K562 (cell line): ENCODE data around the gene COX4I2. TPM values are rescaled to one million over a fixed set of nuclear protein-coding genes. Genes with fewer than 3 reads are reported as not detected.
A peak's percentile ranks its signal among the peaks of the same experiment; 100 is the strongest.

Source experiments
- BRF1 ChIP-seq: IDR thresholded peaks from 3 replicates; pipeline ENCODE4 v1.6.1; 2011; ENCODE audit warnings: borderline replicate concordance, mild to moderate bottlenecking; ENCODE audit not compliant: insufficient read length; ENCODE audit errors: extremely low read depth
- CEBPG ChIP-seq, 3 experiments: fragments of 200-800 bp in 1 of 3; sonication (Bioruptor generic) in 1 of 3; sonication (generic) in 1 of 3; formaldehyde crosslinking in 1 of 3; IDR thresholded peaks in 2 of 3; conservative IDR thresholded peaks in 1 of 3; 2 replicates each; pipeline versions ENCODE4 v1.6.1 to v1.8.0; 2016 to 2022; ENCODE audit warnings: missing compliant biosample characterization in 2 of 3, missing genetic modification characterization in 2 of 3, mild to moderate bottlenecking in 1 of 3, missing genetic modification reagents in 1 of 3
- CHD1 ChIP-seq: fragments of 200-600 bp; sonication (generic); IDR thresholded peaks from one replicate; pipeline ENCODE4 v1.6.1; 2012; ENCODE audit warnings: mild to moderate bottlenecking, moderate library complexity, low read length, inconsistent platforms
- CREB1 ChIP-seq, 2 experiments: sonication (generic) in 1 of 2; formaldehyde crosslinking in 1 of 2; IDR thresholded peaks; 2 replicates each; pipeline versions ENCODE4 v1.6.1 to v1.8.0; 2012 to 2022; ENCODE audit warnings: inconsistent platforms in 1 of 2, mild to moderate bottlenecking in 1 of 2, missing genetic modification reagents in 1 of 2, moderate library complexity in 1 of 2
- EGR1 ChIP-seq: fragments of 450-650 bp; conservative IDR thresholded peaks from 2 replicates; pipeline ENCODE4 v1.6.1; 2017; ENCODE audit warnings: mild to moderate bottlenecking
- GTF2A2 ChIP-seq: IDR thresholded peaks from 2 replicates; pipeline ENCODE4 v1.6.1; 2016; ENCODE audit warnings: mild to moderate bottlenecking, missing genetic modification characterization, missing compliant biosample characterization
- HMBOX1 ChIP-seq: sonication (generic); IDR thresholded peaks from 2 replicates; pipeline ENCODE4 v1.6.1; 2016
- KLF6 ChIP-seq: fragments of 250-450 bp; sonication (Bioruptor Pico); IDR thresholded peaks from 2 replicates; pipeline ENCODE4 v1.4.0; 2020; ENCODE audit warnings: mild to moderate bottlenecking, moderate library complexity, borderline replicate concordance
- NCOR1 ChIP-seq: fragments of 450-650 bp; IDR thresholded peaks from 2 replicates; pipeline ENCODE4 v1.6.1; 2016; ENCODE audit warnings: mild to moderate bottlenecking, moderate library complexity
- SRSF7 ChIP-seq: fragments of 200-400 bp; formaldehyde crosslinking; optimal IDR thresholded peaks from 2 replicates; pipeline ENCODE3; 2017; ENCODE audit warnings: mild to moderate bottlenecking, low read depth, low read length
- XRCC4 ChIP-seq: IDR thresholded peaks from one replicate; pipeline ENCODE4 v1.6.1; 2011; ENCODE audit not compliant: insufficient read depth, insufficient read length; ENCODE audit errors: extremely low read depth
- ZC3H4 ChIP-seq: sonication (generic); formaldehyde crosslinking; IDR thresholded peaks from 2 replicates; pipeline ENCODE4 v1.9.0; 2021; ENCODE audit warnings: missing genetic modification reagents, borderline replicate concordance
- ZFPM2 ChIP-seq: fragments of 250-450 bp; sonication (Bioruptor Pico); IDR thresholded peaks from 2 replicates; pipeline ENCODE4 v1.5.1; 2022; ENCODE audit warnings: mild to moderate bottlenecking
- ZFX ChIP-seq: sonication (generic); formaldehyde crosslinking; IDR thresholded peaks from 2 replicates; pipeline ENCODE4 v1.8.0; 2022; ENCODE audit warnings: mild to moderate bottlenecking, missing genetic modification reagents, moderate library complexity
- ZKSCAN8 ChIP-seq: fragments of 200-800 bp; sonication (Bioruptor generic); IDR thresholded peaks from 2 replicates; pipeline ENCODE4 v1.6.1; 2016; ENCODE audit warnings: missing genetic modification characterization, missing compliant biosample characterization
- ZNF780A ChIP-seq: fragments of 250-450 bp; sonication (Bioruptor Pico); IDR thresholded peaks from 2 replicates; pipeline ENCODE4 v1.5.0; 2021; ENCODE audit warnings: mild to moderate bottlenecking
- polyA plus RNA-seq, 8 experiments: library from polyadenylated mRNA; depleted of rRNA in 4 of 8; stranded (reverse) in 5 of 8; unstranded in 3 of 8; fragments of >200 nt; fragmentation: Nextera tagmentation in 2 of 8; fragmentation: Illumina TruSeq in 1 of 8; extraction: Ambion mirVana in 2 of 8; extraction: Trizol in 1 of 8; gene quantifications; 2 replicates each; pipeline versions ENCODE4 v1.2.1 to v1.2.3, GENCODE V29; 2011 to 2014; ENCODE audit warnings: inconsistent platforms in 1 of 8, missing spikeins in 1 of 8
- total RNA-seq, 7 experiments: library from RNA; depleted of rRNA in 6 of 7; stranded (reverse); fragments of >200 nt in 6 of 7; fragmentation: Illumina TruSeq in 2 of 7; extraction: Trizol in 2 of 7; gene quantifications; 2 replicates each; pipeline versions ENCODE4 v1.2.1 to v1.2.3, GENCODE V29; 2011 to 2021; ENCODE audit warnings: low replicate concordance in 1 of 7
- TF ChIP-seq, protein P1 (sequence below): fragments of 250-450 bp; sonication (Bioruptor Pico); IDR thresholded peaks from 2 replicates; pipeline ENCODE4 v1.8.0; 2021; ENCODE audit warnings: mild to moderate bottlenecking, moderate library complexity
- TF ChIP-seq, protein P2 (sequence below), 2 experiments: fragments of 450-650 bp; IDR thresholded peaks; 2 replicates each; pipeline ENCODE4 v1.6.1; 2016
- TF ChIP-seq, protein P3 (sequence below): fragments of 250-450 bp; sonication (Bioruptor Pico); IDR thresholded peaks from 2 replicates; pipeline ENCODE4 v1.5.0; 2022; ENCODE audit warnings: mild to moderate bottlenecking

The COX4I2 gene
- total and polyA plus RNA-seq, 9 of the 15 experiments (the other 6 are each of a cell fraction or from before 2014, with no cell fraction given), result not detected

DNA sequence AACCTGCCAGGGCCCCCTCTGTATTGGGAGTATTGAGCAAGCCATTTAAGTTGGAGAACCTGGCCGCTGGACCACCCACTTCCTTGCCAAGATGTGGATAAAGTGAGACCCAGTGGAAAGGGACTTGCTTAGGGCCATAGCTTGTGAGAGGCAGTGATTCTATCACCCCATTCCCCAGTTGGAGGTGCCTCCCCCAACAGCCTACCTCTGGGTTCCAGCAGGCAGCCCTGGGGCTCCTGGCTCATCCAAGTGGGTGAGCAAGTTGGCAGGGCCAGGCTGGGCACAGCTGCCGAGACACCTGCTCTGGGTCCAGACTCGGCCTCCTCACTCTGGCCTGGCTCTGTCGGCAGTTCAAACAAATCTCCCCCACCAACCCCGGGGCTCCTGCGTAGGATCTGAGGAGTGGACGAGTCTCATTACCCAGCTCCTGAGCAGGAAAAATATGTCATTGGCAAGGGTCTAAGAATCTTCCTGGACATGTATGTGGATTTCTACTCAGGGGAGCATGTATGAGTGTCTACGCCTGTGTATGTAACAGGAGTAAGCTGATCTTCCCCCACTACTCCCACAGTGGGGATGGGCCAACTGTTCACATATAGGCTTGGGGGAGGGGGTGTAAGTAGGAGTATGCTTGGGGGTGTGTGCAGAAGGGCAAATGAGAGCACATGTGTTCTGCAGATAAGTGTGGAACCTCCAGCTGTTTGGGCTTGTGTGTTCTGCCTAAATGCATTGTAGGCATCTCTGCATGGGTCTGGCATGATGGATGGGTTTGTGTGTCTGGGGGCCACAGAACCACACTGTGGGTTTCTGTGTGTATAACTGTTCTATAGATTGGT, 30.7 kb upstream of the COX4I2 start (continued):
- TF ChIP-seq CREB1 (IDR thresholded peaks at IDR 0.05) (peak; percentile 28; the same call in 1 of the 2 replicates), CREB1 (CRISPR knock-in tag; IDR thresholded peaks at IDR 0.05) (no peak), ZKSCAN8 (CRISPR knock-in tag) (no peak), GTF2A2 (no peak), ZFX (CRISPR knock-in tag) (no peak), EGR1 (peak; percentile 96), CEBPG (CRISPR knock-in tag; IDR thresholded peaks at IDR 0.05) (0 out of 2 replicates have a peak, but pooled peaks have one; percentile 40), CEBPG (tag; conservative IDR thresholded peaks at IDR 0.05 in 1 of 2, IDR thresholded peaks at IDR 0.05 in 1 of 2) (no peak), ZFPM2 (CRISPR knock-in tag) (0 out of 2 replicates have a peak, but pooled peaks have one; percentile 13), BRF1 (no peak), NCOR1 (peak; percentile 94), CHD1 (no peak), KLF6 (CRISPR knock-in tag) (no peak), XRCC4 (no peak), ZC3H4 (peak; percentile 91), ZNF780A (CRISPR knock-in tag) (no peak), SRSF7 (no peak), HMBOX1 (no peak)
- TF ChIP-seq, protein P1, sequence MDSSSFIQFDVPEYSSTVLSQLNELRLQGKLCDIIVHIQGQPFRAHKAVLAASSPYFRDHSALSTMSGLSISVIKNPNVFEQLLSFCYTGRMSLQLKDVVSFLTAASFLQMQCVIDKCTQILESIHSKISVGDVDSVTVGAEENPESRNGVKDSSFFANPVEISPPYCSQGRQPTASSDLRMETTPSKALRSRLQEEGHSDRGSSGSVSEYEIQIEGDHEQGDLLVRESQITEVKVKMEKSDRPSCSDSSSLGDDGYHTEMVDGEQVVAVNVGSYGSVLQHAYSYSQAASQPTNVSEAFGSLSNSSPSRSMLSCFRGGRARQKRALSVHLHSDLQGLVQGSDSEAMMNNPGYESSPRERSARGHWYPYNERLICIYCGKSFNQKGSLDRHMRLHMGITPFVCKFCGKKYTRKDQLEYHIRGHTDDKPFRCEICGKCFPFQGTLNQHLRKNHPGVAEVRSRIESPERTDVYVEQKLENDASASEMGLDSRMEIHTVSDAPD (CRISPR knock-in tag), result no peak
- TF ChIP-seq, protein P2, sequence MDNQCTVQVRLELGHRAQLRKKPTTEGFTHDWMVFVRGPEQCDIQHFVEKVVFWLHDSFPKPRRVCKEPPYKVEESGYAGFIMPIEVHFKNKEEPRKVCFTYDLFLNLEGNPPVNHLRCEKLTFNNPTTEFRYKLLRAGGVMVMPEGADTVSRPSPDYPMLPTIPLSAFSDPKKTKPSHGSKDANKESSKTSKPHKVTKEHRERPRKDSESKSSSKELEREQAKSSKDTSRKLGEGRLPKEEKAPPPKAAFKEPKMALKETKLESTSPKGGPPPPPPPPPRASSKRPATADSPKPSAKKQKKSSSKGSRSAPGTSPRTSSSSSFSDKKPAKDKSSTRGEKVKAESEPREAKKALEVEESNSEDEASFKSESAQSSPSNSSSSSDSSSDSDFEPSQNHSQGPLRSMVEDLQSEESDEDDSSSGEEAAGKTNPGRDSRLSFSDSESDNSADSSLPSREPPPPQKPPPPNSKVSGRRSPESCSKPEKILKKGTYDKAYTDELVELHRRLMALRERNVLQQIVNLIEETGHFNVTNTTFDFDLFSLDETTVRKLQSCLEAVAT (IDR thresholded peaks at IDR 0.05), result peak; percentile 28 to 89; a peak in 3 of 4 replicates
- TF ChIP-seq, protein P3, sequence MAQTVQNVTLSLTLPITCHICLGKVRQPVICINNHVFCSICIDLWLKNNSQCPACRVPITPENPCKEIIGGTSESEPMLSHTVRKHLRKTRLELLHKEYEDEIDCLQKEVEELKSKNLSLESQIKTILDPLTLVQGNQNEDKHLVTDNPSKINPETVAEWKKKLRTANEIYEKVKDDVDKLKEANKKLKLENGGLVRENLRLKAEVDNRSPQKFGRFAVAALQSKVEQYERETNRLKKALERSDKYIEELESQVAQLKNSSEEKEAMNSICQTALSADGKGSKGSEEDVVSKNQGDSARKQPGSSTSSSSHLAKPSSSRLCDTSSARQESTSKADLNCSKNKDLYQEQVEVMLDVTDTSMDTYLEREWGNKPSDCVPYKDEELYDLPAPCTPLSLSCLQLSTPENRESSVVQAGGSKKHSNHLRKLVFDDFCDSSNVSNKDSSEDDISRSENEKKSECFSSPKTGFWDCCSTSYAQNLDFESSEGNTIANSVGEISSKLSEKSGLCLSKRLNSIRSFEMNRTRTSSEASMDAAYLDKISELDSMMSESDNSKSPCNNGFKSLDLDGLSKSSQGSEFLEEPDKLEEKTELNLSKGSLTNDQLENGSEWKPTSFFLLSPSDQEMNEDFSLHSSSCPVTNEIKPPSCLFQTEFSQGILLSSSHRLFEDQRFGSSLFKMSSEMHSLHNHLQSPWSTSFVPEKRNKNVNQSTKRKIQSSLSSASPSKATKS (CRISPR knock-in tag), result no peak
